Karpas-422 (cell line): ENCODE measurements around the gene C2CD2. TPM values are rescaled to one million over a fixed set of nuclear protein-coding genes. Genes with fewer than 3 reads are reported as not detected.

Experiments used
- DNase-seq: peaks from one replicate; pipeline ENCODE4 v3.0.0-alpha.2; 2015
- H2AFZ ChIP-seq: fragments of 200-600 bp; sonication (generic); 2 replicates; pipeline ENCODE4 v1.6.1; 2014; ENCODE audit warnings: antibody characterized with exemption, low read length, mixed read lengths
- H3K27ac ChIP-seq: fragments of 200-600 bp; sonication (generic); 2 replicates; pipeline ENCODE4 v1.5.1; 2014; ENCODE audit warnings: mild to moderate bottlenecking, low read length, moderate library complexity
- H3K27me3 ChIP-seq: fragments of 200-600 bp; sonication (generic); 2 replicates; pipeline ENCODE4 v1.6.1; 2014; ENCODE audit warnings: low read length, mixed read lengths
- H3K36me3 ChIP-seq: fragments of 200-600 bp; sonication (generic); 2 replicates; pipeline ENCODE4 v1.6.1; 2014; ENCODE audit warnings: low read length, mixed read lengths; ENCODE audit not compliant: insufficient read depth
- H3K4me1 ChIP-seq: fragments of 200-600 bp; sonication (generic); 2 replicates; pipeline ENCODE4 v1.6.1; 2014; ENCODE audit warnings: mild to moderate bottlenecking, low read length, mixed read lengths
- H3K4me2 ChIP-seq: fragments of 200-600 bp; sonication (generic); 2 replicates; pipeline ENCODE4 v1.6.1; 2014; ENCODE audit warnings: low read length, low read depth, mild to moderate bottlenecking; ENCODE audit not compliant: poor library complexity, severe bottlenecking
- H3K4me3 ChIP-seq: fragments of 200-600 bp; sonication (generic); 2 replicates; pipeline ENCODE4 v1.5.1; 2014; ENCODE audit warnings: mild to moderate bottlenecking, antibody characterized with exemption, low read length, mixed read lengths
- H3K79me2 ChIP-seq: fragments of 200-600 bp; sonication (generic); 2 replicates; pipeline ENCODE4 v1.6.1; 2014; ENCODE audit warnings: mild to moderate bottlenecking, low read length, mixed read lengths
- H3K9ac ChIP-seq: fragments of 200-600 bp; sonication (generic); 2 replicates; pipeline ENCODE4 v1.6.0; 2014; ENCODE audit warnings: low read length
- H3K9me2 ChIP-seq: fragments of 200-600 bp; sonication (generic), shearing (Covaris generic); replicated peaks from 2 replicates; pipeline ENCODE4 v1.6.0; 2014; ENCODE audit warnings: mild to moderate bottlenecking, low read length, moderate library complexity; ENCODE audit not compliant: insufficient read depth
- H3K9me3 ChIP-seq: fragments of 300-700, 200-600 bp; sonication (generic); 2 replicates; pipeline ENCODE4 v1.6.1; 2014; ENCODE audit warnings: low read length, mixed read lengths
- H4K20me1 ChIP-seq: fragments of 200-600 bp; sonication (generic); 2 replicates; pipeline ENCODE4 v1.6.1; 2014; ENCODE audit warnings: mild to moderate bottlenecking, antibody characterized with exemption, low read length, low read depth; ENCODE audit not compliant: insufficient read depth
- total RNA-seq: library from RNA; depleted of rRNA; stranded (reverse); fragments of >200 nt; shearing (Covaris generic); gene quantifications from 2 replicates; pipeline ENCODE4 v1.2.3, GENCODE V29; 2014; ENCODE audit warnings: low replicate concordance

The C2CD2 gene
- total RNA-seq, 1 experiment from 2014 or later, result not detected

- Histone ChIP-seq H3K79me2 (no peaks in the 10 kb centered on the region), H3K4me2 (no peak overlapping the region), H3K4me1 (no peaks in the 10 kb centered on the region), H3K9me3 (no peaks in the 10 kb centered on the region), H3K27ac (no peak overlapping the region), H3K36me3 (no peaks in the 10 kb centered on the region), H4K20me1 (no peaks in the 10 kb centered on the region), H2AFZ (no peak overlapping the region), H3K9ac (no peak overlapping the region), H3K4me3 (no peak overlapping the region), H3K27me3 (no peaks in the 10 kb centered on the region), H3K9me2 (no peaks in the 10 kb centered on the region)
- no peak for DNase-seq
Observed at GRCh38 chr21:41942457-41942856, 11.4 kb downstream of the C2CD2 start.

- no peak overlapping the region for H3K4me3 ChIP-seq
- no peak overlapping the region for H3K4me2 ChIP-seq
- no peaks in the 10 kb centered on the region for H3K9me3 ChIP-seq
- no peaks in the 10 kb centered on the region for H3K36me3 ChIP-seq
- no peaks in the 10 kb centered on the region for H3K4me1 ChIP-seq
- H3K9ac ChIP-seq, result no peak overlapping the region
- no peaks in the 10 kb centered on the region for H3K79me2 ChIP-seq
- DNase-seq, result no peak
- no peak overlapping the region for H2AFZ ChIP-seq
- no peak overlapping the region for H3K27ac ChIP-seq
- no peaks in the 10 kb centered on the region for H3K27me3 ChIP-seq
- no peaks in the 10 kb centered on the region for H4K20me1 ChIP-seq
- H3K9me2 ChIP-seq, result no peaks in the 10 kb centered on the region
Observed at GRCh38 chr21:41941941-41942340, 11.9 kb downstream of the C2CD2 start.

- no peaks in the 10 kb centered on the region for H3K36me3 ChIP-seq
- H3K79me2 ChIP-seq, result no peaks in the 10 kb centered on the region
- no peak overlapping the region for H3K4me2 ChIP-seq
- no peaks in the 10 kb centered on the region for H4K20me1 ChIP-seq
- no peaks in the 10 kb centered on the region for H3K9me3 ChIP-seq
- H3K4me3 ChIP-seq, result no peak overlapping the region
- H3K4me1 ChIP-seq, result no peaks in the 10 kb centered on the region
- H3K27me3 ChIP-seq, result no peaks in the 10 kb centered on the region
- H3K27ac ChIP-seq, result no peak overlapping the region
- H3K9me2 ChIP-seq, result no peaks in the 10 kb centered on the region
- no peak overlapping the region for H3K9ac ChIP-seq
- no peak for DNase-seq
- H2AFZ ChIP-seq, result no peak overlapping the region
Observed at GRCh38 chr21:41940431-41940830, 13.4 kb downstream of the C2CD2 start.

GRCh38 chr21:41939391-41939790 lies 14.4 kb downstream of the C2CD2 start:
- Histone ChIP-seq H3K27me3 (no peaks in the 10 kb centered on the region), H2AFZ (no peak overlapping the region), H3K27ac (no peak overlapping the region), H3K9me2 (no peaks in the 10 kb centered on the region), H3K79me2 (no peaks in the 10 kb centered on the region), H3K4me2 (no peak overlapping the region), H3K36me3 (no peaks in the 10 kb centered on the region), H4K20me1 (no peaks in the 10 kb centered on the region), H3K4me3 (no peak overlapping the region), H3K9ac (no peak overlapping the region), H3K4me1 (no peaks in the 10 kb centered on the region), H3K9me3 (no peaks in the 10 kb centered on the region)
- no peak for DNase-seq

- DNase-seq, result no peak
- no peak overlapping the region for H3K4me2 ChIP-seq
- H3K27ac ChIP-seq, result no peak overlapping the region
- H4K20me1 ChIP-seq, result no peaks in the 10 kb centered on the region
- 0 out of 2 replicates have a peak, but pooled peaks cover 3% of the 10 kb centered on the region for H3K4me1 ChIP-seq
- H3K36me3 ChIP-seq, result no peaks in the 10 kb centered on the region
- H3K79me2 ChIP-seq, result no peaks in the 10 kb centered on the region
- no peaks in the 10 kb centered on the region for H3K9me3 ChIP-seq
- H3K9me2 ChIP-seq, result no peaks in the 10 kb centered on the region
- H3K27me3 ChIP-seq, result no peaks in the 10 kb centered on the region
- no peak overlapping the region for H2AFZ ChIP-seq
- no peak overlapping the region for H3K4me3 ChIP-seq
- no peak overlapping the region for H3K9ac ChIP-seq
Observed at GRCh38 chr21:41933313-41934079, 20.3 kb downstream of the C2CD2 start.

GRCh38 chr21:41932576-41933312 lies 21.1 kb downstream of the C2CD2 start:
- Histone ChIP-seq H3K4me2 (no peak overlapping the region), H3K36me3 (no peaks in the 10 kb centered on the region), H2AFZ (no peak overlapping the region), H3K27me3 (no peaks in the 10 kb centered on the region), H3K4me3 (no peak overlapping the region), H3K79me2 (no peaks in the 10 kb centered on the region), H3K9me2 (no peaks in the 10 kb centered on the region), H3K27ac (no peak overlapping the region), H3K9me3 (no peaks in the 10 kb centered on the region), H4K20me1 (no peaks in the 10 kb centered on the region), H3K4me1 (0 out of 2 replicates have a peak, but pooled peaks cover 3% of the 10 kb centered on the region), H3K9ac (no peak overlapping the region)
- DNase-seq, result no peak

GRCh38 chr21:41932191-41932575 lies 21.6 kb downstream of the C2CD2 start:
- Histone ChIP-seq H3K79me2 (no peaks in the 10 kb centered on the region), H3K9me2 (no peaks in the 10 kb centered on the region), H3K27me3 (no peaks in the 10 kb centered on the region), H3K4me2 (no peak overlapping the region), H3K36me3 (no peaks in the 10 kb centered on the region), H3K9me3 (no peaks in the 10 kb centered on the region), H2AFZ (no peak overlapping the region), H3K27ac (no peak overlapping the region), H3K9ac (no peak overlapping the region), H3K4me1 (0 out of 2 replicates have a peak, but pooled peaks cover 3% of the 10 kb centered on the region), H4K20me1 (no peaks in the 10 kb centered on the region), H3K4me3 (no peak overlapping the region)
- no peak for DNase-seq

- no peak overlapping the region for H3K4me2 ChIP-seq
- no peak overlapping the region for H3K9ac ChIP-seq
- H4K20me1 ChIP-seq, result no peaks in the 10 kb centered on the region
- H3K36me3 ChIP-seq, result no peaks in the 10 kb centered on the region
- no peak overlapping the region for H3K4me3 ChIP-seq
- no peak for DNase-seq
- no peaks in the 10 kb centered on the region for H3K79me2 ChIP-seq
- no peak overlapping the region for H3K27ac ChIP-seq
- H2AFZ ChIP-seq, result no peak overlapping the region
- peaks cover 11% of the 10 kb centered on the region for H3K4me1 ChIP-seq
- no peaks in the 10 kb centered on the region for H3K27me3 ChIP-seq
- no peaks in the 10 kb centered on the region for H3K9me2 ChIP-seq
- no peaks in the 10 kb centered on the region for H3K9me3 ChIP-seq
Observed at GRCh38 chr21:41931041-41931451, 22.8 kb downstream of the C2CD2 start.
